ENCODE measurements around the gene CCDC182.
A peak's percentile ranks its signal among the peaks of the same experiment; 100 is the strongest.

The CCDC182 gene

DNA sequence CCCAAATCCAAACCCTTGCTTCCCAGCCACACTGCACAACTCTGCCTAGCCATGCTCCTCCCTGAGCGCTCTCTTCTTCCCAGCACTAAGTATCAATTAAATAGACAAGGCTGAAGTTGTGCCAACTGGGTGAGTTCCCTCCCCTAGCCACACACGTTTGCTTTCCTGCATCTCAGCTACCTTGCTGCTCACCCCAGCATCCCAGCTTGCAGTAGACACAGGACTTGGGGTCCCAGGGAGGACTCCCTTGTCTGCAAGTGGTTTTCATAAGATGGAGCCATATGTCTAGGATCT lies 4.9 kb downstream of the CCDC182 start (continued):
- TF ChIP-seq, protein P1, sequence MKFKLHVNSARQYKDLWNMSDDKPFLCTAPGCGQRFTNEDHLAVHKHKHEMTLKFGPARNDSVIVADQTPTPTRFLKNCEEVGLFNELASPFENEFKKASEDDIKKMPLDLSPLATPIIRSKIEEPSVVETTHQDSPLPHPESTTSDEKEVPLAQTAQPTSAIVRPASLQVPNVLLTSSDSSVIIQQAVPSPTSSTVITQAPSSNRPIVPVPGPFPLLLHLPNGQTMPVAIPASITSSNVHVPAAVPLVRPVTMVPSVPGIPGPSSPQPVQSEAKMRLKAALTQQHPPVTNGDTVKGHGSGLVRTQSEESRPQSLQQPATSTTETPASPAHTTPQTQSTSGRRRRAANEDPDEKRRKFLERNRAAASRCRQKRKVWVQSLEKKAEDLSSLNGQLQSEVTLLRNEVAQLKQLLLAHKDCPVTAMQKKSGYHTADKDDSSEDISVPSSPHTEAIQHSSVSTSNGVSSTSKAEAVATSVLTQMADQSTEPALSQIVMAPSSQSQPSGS (tag by site-specific recombination; IDR thresholded peaks at IDR 0.05; ENCODE audit: low read depth), result no peak
- TF ChIP-seq GLIS1 (tag by site-specific recombination; IDR thresholded peaks at IDR 0.05) (no peak), ZNF140 (tag by site-specific recombination; IDR thresholded peaks at IDR 0.05) (no peak)

DNA sequence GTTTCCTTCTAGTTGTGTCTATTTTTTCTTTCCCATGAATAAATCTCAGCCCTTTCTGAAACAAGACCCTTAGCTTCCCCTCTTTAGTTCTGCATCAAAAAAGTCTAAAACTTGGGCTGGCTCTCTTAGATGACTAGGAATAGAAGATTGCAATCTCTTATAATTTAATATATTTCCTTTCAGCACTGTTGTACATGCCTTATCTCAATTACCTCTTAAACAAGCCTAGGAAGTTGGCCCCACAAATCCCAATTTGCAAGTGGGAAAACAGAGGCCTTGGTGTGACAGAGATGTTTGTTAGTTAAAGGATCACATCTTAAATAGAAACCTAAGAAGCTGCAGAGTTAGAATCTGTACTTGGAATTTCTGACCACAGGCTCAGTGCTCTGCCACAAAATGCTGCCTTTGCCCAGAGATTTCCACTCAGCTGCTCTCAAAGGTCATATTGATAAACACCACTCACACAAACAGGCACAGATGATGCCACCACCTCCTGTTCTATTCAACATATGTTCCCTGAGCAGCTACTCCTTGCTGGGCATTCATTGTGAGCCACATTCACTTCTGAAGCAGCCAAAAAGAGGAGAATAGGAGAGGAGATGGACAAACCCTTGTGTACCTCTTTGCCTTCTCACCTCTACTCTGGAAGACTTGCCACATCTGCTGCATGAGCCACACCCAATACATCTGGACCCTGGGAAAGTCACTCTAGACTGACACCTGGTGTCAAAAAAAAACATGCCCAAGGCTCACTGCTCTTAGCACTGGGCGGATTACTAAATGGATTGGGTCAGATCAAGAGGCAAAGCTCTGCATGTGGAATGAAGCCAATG lies 5.5 kb downstream of the CCDC182 start:
- Histone ChIP-seq H3K27ac (ENCODE audit: extremely low read depth, low read depth, low read length) (no peak overlapping the region), H3K4me3 (ENCODE audit: low read depth, low read length) (no peak overlapping the region), H3K9me3 (ENCODE audit: control insufficient read depth, insufficient read depth, low read depth, low read length) (no peaks in the 10 kb centered on the region), H3K36me3 (ENCODE audit: control insufficient read depth in 2 of 2, insufficient read depth in 1 of 2, low read length in 2 of 2) (no peaks in the 10 kb centered on the region), H3K4me1 (ENCODE audit: control insufficient read depth, insufficient read depth, low read length) (no peaks in the 10 kb centered on the region)
- ChIA-PET CTCF (interaction anchor here (0.6 to 4.8 kb wide), 34 partner anchors 9 to 777 kb away, joined by 3 to 38 read pairs (median 4); no protein-coding TSS in a partner anchor), POLR2A (no interaction called here)
- TF ChIP-seq ZNF132 (tag by site-specific recombination; IDR thresholded peaks at IDR 0.05; ENCODE audit: borderline replicate concordance) (no peak), ZNF513 (tag by site-specific recombination; IDR thresholded peaks at IDR 0.05) (no peak), PBX3 (CRISPR knock-in tag; IDR thresholded peaks at IDR 0.05) (no peak), MYNN (tag by site-specific recombination; IDR thresholded peaks at IDR 0.05; ENCODE audit: borderline replicate concordance) (no peak), CTCF (tag by site-specific recombination; IDR thresholded peaks at IDR 0.05) (0 out of 2 replicates have a peak, but pooled peaks have one; percentile 31), ZNF350 (tag by site-specific recombination; IDR thresholded peaks at IDR 0.05) (no peak), PRDM4 (tag by site-specific recombination; IDR thresholded peaks at IDR 0.05) (no peak), ZNF654 (tag by site-specific recombination; IDR thresholded peaks at IDR 0.05; ENCODE audit: low read depth) (peak; percentile 44), HOXC10 (CRISPR knock-in tag; IDR thresholded peaks at IDR 0.05) (no peak), KLF9 (tag by site-specific recombination; IDR thresholded peaks at IDR 0.05; ENCODE audit: low read depth) (peak; percentile 39; the same call in 1 of the 2 replicates), BCL11B (tag by site-specific recombination; IDR thresholded peaks at IDR 0.05; ENCODE audit: low read depth) (no peak), KLF1 (tag by site-specific recombination; IDR thresholded peaks at IDR 0.05) (peak; percentile 16; the same call in 1 of the 2 replicates), ZNF548 (tag by site-specific recombination; IDR thresholded peaks at IDR 0.05) (no peak), ZNF175 (tag by site-specific recombination; IDR thresholded peaks at IDR 0.05) (no peak), ZNF416 (tag by site-specific recombination; IDR thresholded peaks at IDR 0.05) (no peak), ZNF266 (tag by site-specific recombination; IDR thresholded peaks at IDR 0.05; ENCODE audit: low read depth) (no peak), ZNF248 (tag by site-specific recombination; IDR thresholded peaks at IDR 0.05) (no peak), ZFP69B (tag by site-specific recombination; IDR thresholded peaks at IDR 0.05) (no peak), ZNF560 (tag by site-specific recombination; IDR thresholded peaks at IDR 0.05; ENCODE audit: borderline replicate concordance) (no peak)
- TF ChIP-seq, protein P2, sequence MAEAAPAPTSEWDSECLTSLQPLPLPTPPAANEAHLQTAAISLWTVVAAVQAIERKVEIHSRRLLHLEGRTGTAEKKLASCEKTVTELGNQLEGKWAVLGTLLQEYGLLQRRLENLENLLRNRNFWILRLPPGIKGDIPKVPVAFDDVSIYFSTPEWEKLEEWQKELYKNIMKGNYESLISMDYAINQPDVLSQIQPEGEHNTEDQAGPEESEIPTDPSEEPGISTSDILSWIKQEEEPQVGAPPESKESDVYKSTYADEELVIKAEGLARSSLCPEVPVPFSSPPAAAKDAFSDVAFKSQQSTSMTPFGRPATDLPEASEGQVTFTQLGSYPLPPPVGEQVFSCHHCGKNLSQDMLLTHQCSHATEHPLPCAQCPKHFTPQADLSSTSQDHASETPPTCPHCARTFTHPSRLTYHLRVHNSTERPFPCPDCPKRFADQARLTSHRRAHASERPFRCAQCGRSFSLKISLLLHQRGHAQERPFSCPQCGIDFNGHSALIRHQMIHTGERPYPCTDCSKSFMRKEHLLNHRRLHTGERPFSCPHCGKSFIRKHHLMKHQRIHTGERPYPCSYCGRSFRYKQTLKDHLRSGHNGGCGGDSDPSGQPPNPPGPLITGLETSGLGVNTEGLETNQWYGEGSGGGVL (tag by site-specific recombination; IDR thresholded peaks at IDR 0.05), result no peak
- TF ChIP-seq, protein P1 (tag by site-specific recombination; IDR thresholded peaks at IDR 0.05; ENCODE audit: low read depth), result no peak
